Measurements from ENCODE around the gene ANGPTL4. TPM values are rescaled to one million over a fixed set of nuclear protein-coding genes. Genes with fewer than 3 reads are reported as not detected.

Gene ANGPTL4
- polyA plus RNA-seq, 1 donor from 2014 or later, result not detected

- Histone ChIP-seq H3K4me2 (ENCODE audit: low read length) (no peak overlapping the region), H3K36me3 (ENCODE audit: insufficient read depth, low read length) (no peaks in the 10 kb centered on the region), H3K79me2 (replicated peaks; ENCODE audit: insufficient read depth, low read length) (no peaks in the 10 kb centered on the region), H3K9me2 (ENCODE audit: insufficient read depth, low read length) (no peaks in the 10 kb centered on the region), H3K27me3 (ENCODE audit: insufficient read depth, low read depth, low read length) (peaks cover under 1% of the 10 kb centered on the region), H4K20me1 (ENCODE audit: insufficient read depth) (no peaks in the 10 kb centered on the region), H3K9ac (ENCODE audit: low read length) (no peak overlapping the region), H2AFZ (ENCODE audit: low read depth, low read length) (no peak overlapping the region), H3K27ac (ENCODE audit: low read length) (no peak overlapping the region), H3K4me3 (ENCODE audit: low read length) (no peak overlapping the region), H3K9me3 (ENCODE audit: low read length) (no peaks in the 10 kb centered on the region), H3F3A (ENCODE audit: insufficient read depth, low read length, poor library complexity, severe bottlenecking) (no peaks in the 10 kb centered on the region)
- TF ChIP-seq TAF1 (IDR thresholded peaks at IDR 0.05; ENCODE audit: low read depth), result no peak
- TF ChIP-seq REST (IDR thresholded peaks at IDR 0.05; ENCODE audit: borderline replicate concordance), result no peak
- no peak for TF ChIP-seq MXI1 (conservative IDR thresholded peaks at IDR 0.05; ENCODE audit: poor library complexity, severe bottlenecking)
- TF ChIP-seq EZH2 (IDR thresholded peaks at IDR 0.05; ENCODE audit: borderline replicate concordance, insufficient read depth, low read length, poor library complexity, severe bottlenecking), result no peak
- TF ChIP-seq, protein P1, sequence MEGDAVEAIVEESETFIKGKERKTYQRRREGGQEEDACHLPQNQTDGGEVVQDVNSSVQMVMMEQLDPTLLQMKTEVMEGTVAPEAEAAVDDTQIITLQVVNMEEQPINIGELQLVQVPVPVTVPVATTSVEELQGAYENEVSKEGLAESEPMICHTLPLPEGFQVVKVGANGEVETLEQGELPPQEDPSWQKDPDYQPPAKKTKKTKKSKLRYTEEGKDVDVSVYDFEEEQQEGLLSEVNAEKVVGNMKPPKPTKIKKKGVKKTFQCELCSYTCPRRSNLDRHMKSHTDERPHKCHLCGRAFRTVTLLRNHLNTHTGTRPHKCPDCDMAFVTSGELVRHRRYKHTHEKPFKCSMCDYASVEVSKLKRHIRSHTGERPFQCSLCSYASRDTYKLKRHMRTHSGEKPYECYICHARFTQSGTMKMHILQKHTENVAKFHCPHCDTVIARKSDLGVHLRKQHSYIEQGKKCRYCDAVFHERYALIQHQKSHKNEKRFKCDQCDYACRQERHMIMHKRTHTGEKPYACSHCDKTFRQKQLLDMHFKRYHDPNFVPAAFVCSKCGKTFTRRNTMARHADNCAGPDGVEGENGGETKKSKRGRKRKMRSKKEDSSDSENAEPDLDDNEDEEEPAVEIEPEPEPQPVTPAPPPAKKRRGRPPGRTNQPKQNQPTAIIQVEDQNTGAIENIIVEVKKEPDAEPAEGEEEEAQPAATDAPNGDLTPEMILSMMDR (IDR thresholded peaks at IDR 0.05; ENCODE audit: poor library complexity, severe bottlenecking), result no peak
- TF ChIP-seq EP300 (conservative IDR thresholded peaks at IDR 0.05; ENCODE audit: poor library complexity, severe bottlenecking), result no peak
- TF ChIP-seq RAD21 (conservative IDR thresholded peaks at IDR 0.05), result no peak
- TF ChIP-seq POLR2AphosphoS5 (IDR thresholded peaks at IDR 0.05), result no peak
- TF ChIP-seq SMC3 (conservative IDR thresholded peaks at IDR 0.05; ENCODE audit: poor library complexity), result no peak
Observed at GRCh38 chr19:8371011-8371804, 7.3 kb downstream of the ANGPTL4 start.

DNA sequence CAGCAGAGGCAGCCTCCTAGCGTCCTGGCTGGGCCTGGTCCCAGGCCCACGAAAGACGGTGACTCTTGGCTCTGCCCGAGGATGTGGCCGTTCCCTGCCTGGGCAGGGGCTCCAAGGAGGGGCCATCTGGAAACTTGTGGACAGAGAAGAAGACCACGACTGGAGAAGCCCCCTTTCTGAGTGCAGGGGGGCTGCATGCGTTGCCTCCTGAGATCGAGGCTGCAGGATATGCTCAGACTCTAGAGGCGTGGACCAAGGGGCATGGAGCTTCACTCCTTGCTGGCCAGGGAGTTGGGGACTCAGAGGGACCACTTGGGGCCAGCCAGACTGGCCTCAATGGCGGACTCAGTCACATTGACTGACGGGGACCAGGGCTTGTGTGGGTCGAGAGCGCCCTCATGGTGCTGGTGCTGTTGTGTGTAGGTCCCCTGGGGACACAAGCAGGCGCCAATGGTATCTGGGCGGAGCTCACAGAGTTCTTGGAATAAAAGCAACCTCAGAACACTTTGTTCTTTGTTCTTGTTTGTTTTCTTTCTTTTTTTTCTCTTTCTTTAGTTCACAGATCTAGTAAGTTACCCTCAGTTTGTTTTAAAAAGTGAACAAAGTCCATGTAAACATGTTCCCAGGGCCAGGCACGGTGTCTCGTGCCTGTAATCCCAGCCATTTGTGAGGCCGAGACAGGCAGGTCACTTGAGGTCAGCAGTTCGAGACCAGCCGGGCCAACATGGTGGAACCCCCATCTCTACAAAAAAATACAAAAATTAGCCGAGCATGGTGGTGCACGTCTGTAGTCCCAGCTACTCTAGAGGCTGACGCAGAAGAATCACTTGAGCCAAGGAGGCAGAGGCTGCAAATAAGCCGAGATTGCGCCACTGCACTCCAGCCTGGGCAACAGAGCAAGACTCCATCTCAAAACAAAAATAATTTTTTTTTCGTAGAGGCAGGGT, 10.2 kb downstream of the ANGPTL4 start:
- Histone ChIP-seq H3K9me2 (ENCODE audit: insufficient read depth, low read length) (no peaks in the 10 kb centered on the region), H3K27me3 (ENCODE audit: insufficient read depth, low read depth, low read length) (no peaks in the 10 kb centered on the region), H3K4me2 (ENCODE audit: low read length) (no peak overlapping the region), H4K20me1 (ENCODE audit: insufficient read depth) (no peaks in the 10 kb centered on the region), H3K9ac (ENCODE audit: low read length) (no peak overlapping the region), H3K27ac (ENCODE audit: low read length) (no peak overlapping the region), H3K4me3 (ENCODE audit: low read length) (no peak overlapping the region), H3K36me3 (ENCODE audit: insufficient read depth, low read length) (no peaks in the 10 kb centered on the region), H2AFZ (ENCODE audit: low read depth, low read length) (no peak overlapping the region), H3K79me2 (replicated peaks; ENCODE audit: insufficient read depth, low read length) (no peaks in the 10 kb centered on the region), H3K9me3 (ENCODE audit: low read length) (no peaks in the 10 kb centered on the region), H3F3A (ENCODE audit: insufficient read depth, low read length, poor library complexity, severe bottlenecking) (no peaks in the 10 kb centered on the region)
- TF ChIP-seq SMC3 (conservative IDR thresholded peaks at IDR 0.05; ENCODE audit: poor library complexity) (no peak), REST (IDR thresholded peaks at IDR 0.05; ENCODE audit: borderline replicate concordance) (no peak), RAD21 (conservative IDR thresholded peaks at IDR 0.05) (no peak), EP300 (conservative IDR thresholded peaks at IDR 0.05; ENCODE audit: poor library complexity, severe bottlenecking) (no peak), MXI1 (conservative IDR thresholded peaks at IDR 0.05; ENCODE audit: poor library complexity, severe bottlenecking) (no peak), TAF1 (IDR thresholded peaks at IDR 0.05; ENCODE audit: low read depth) (no peak), POLR2AphosphoS5 (IDR thresholded peaks at IDR 0.05) (no peak), EZH2 (IDR thresholded peaks at IDR 0.05; ENCODE audit: borderline replicate concordance, insufficient read depth, low read length, poor library complexity, severe bottlenecking) (no peak)
- TF ChIP-seq, protein P1 (IDR thresholded peaks at IDR 0.05; ENCODE audit: poor library complexity, severe bottlenecking), result no peak
